Measurements from ENCODE around the gene AQP12A. TPM values are rescaled to one million over a fixed set of nuclear protein-coding genes. Genes with fewer than 3 reads are reported as not detected.

The AQP12A gene
- total and polyA plus RNA-seq, 10 of the 15 experiments (the other 5 are each of a cell fraction or from before 2014, with no cell fraction given): not detected

- TF ChIP-seq RELB (IDR thresholded peaks at IDR 0.05; ENCODE audit: low read depth) (no peak), CTCF (IDR thresholded peaks at IDR 0.05 in 2 of 3, conservative IDR thresholded peaks at IDR 0.05 in 1 of 3; ENCODE audit: control insufficient read depth in 2 of 3, extremely low read depth in 1 of 3, insufficient read depth in 1 of 3, low read depth in 3 of 3, low read length in 3 of 3) (no peak), ZNF384 (IDR thresholded peaks at IDR 0.05; ENCODE audit: borderline replicate concordance, low read depth, low read length) (no peak), SMAD5 (IDR thresholded peaks at IDR 0.05; ENCODE audit: low read depth) (no peak), RELA (IDR thresholded peaks at IDR 0.05; ENCODE audit: borderline replicate concordance, partially characterized antibody) (no peak), CBFB (IDR thresholded peaks at IDR 0.05; ENCODE audit: low read depth) (no peak), IKZF2 (IDR thresholded peaks at IDR 0.05) (no peak), RAD21 (IDR thresholded peaks at IDR 0.05; ENCODE audit: insufficient read depth, low read depth, low read length) (no peak), HDGF (IDR thresholded peaks at IDR 0.05) (no peak)
- intact Hi-C loops (cut with micrococcal nuclease; ENCODE audit: unreplicated experiment): loop anchor here (10.0 kb wide), 1 partner anchor 221 kb away; no protein-coding TSS in a partner anchor
- Histone ChIP-seq H3K36me3 (ENCODE audit: control insufficient read depth in 2 of 2, insufficient read depth in 2 of 2, low read length in 1 of 2) (no peaks in the 10 kb centered on the region), H3K4me1 (ENCODE audit: control insufficient read depth, insufficient read depth, low read length) (no peaks in the 10 kb centered on the region), H3K4me3 (no peak overlapping the region), H3K4me2 (ENCODE audit: control insufficient read depth, insufficient read depth) (no peak overlapping the region), H3K9ac (ENCODE audit: control insufficient read depth, insufficient read depth, low read length) (no peak overlapping the region), H3K79me2 (ENCODE audit: control insufficient read depth, insufficient read depth, low read length) (no peaks in the 10 kb centered on the region), H3K27ac (ENCODE audit: control insufficient read depth, insufficient read depth) (no peak overlapping the region), H4K20me1 (ENCODE audit: control insufficient read depth, insufficient read depth) (no peaks in the 10 kb centered on the region), H3K27me3 (replicated peaks in 1 of 2; ENCODE audit: control insufficient read depth in 2 of 2, insufficient read depth in 2 of 2, low read length in 1 of 2) (peaks cover 0 to 3% of the 10 kb centered on the region in 2 experiments; a peak in 3 of 4 replicates), H3K9me3 (replicated peaks; ENCODE audit: control insufficient read depth, insufficient read depth, low read length) (no peaks in the 10 kb centered on the region), H2AFZ (ENCODE audit: control insufficient read depth, low read depth, low read length) (no peak overlapping the region)
- WGBS (ENCODE audit: insufficient coverage, insufficient replicate concordance, low lambda C conversion rate, missing lambda C conversion rate): 41% methylated on average over 10 of the region's 10 CpGs
- DNase-seq (ENCODE audit: low read depth, low spot score): no peak
- ChIA-PET SMC1A (ENCODE audit: uncharacterized antibody, unreplicated experiment) (no interaction called here), CTCF (no interaction called here), POLR2A (no interaction called here), RAD21 (ENCODE audit: unreplicated experiment) (no interaction called here)
- FAIRE-seq: no peak
- in situ Hi-C loops (cut with MboI): no loop called here
- no peak for ATAC-seq
- BruUV-seq (replicated peaks): no TSS peak
Measured at GRCh38 chr2:240735476-240735875, 43.8 kb downstream of the AQP12A start.
